ENCODE data around the gene PIM1. TPM values are rescaled to one million over a fixed set of nuclear protein-coding genes. Genes with fewer than 3 reads are reported as not detected.

Gene PIM1
- total RNA-seq, 1 donor from 2014 or later: 15.1 TPM

DNA sequence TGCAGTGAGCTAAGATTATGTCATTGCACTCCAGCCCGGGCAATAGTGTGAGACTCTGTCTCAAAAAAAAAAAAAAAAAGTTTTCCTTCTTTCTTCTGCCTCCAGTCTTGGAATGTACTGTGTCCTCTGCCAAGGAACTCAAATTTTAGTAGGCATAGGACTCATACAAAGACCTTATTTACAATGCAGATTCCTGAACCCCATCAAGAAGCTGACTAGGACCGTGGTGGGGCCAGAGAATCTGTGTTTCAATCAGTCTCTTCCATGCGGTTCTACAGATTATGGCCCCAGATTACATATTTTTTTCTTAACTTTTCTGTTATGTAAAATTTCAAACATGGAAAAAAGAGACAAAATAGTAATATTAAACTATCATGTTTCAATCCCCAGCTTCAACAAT lies 29.8 kb upstream of the PIM1 start:
- TF ChIP-seq, protein P1, sequence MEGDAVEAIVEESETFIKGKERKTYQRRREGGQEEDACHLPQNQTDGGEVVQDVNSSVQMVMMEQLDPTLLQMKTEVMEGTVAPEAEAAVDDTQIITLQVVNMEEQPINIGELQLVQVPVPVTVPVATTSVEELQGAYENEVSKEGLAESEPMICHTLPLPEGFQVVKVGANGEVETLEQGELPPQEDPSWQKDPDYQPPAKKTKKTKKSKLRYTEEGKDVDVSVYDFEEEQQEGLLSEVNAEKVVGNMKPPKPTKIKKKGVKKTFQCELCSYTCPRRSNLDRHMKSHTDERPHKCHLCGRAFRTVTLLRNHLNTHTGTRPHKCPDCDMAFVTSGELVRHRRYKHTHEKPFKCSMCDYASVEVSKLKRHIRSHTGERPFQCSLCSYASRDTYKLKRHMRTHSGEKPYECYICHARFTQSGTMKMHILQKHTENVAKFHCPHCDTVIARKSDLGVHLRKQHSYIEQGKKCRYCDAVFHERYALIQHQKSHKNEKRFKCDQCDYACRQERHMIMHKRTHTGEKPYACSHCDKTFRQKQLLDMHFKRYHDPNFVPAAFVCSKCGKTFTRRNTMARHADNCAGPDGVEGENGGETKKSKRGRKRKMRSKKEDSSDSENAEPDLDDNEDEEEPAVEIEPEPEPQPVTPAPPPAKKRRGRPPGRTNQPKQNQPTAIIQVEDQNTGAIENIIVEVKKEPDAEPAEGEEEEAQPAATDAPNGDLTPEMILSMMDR (IDR thresholded peaks at IDR 0.05): no peak
- Mint-ChIP-seq H3K4me3 (ENCODE audit: unreplicated experiment) (no peak overlapping the region), H3K4me1 (ENCODE audit: low read depth) (peaks cover 82% of the 10 kb centered on the region), H3K9me3 (ENCODE audit: low read depth) (no peaks in the 10 kb centered on the region), H3K27me3 (ENCODE audit: low read depth) (no peaks in the 10 kb centered on the region), H3K27ac (ENCODE audit: unreplicated experiment) (no peak overlapping the region), H3K36me3 (ENCODE audit: low read depth) (no peaks in the 10 kb centered on the region)
- DNase-seq (ENCODE audit: low spot score): no peak

DNA sequence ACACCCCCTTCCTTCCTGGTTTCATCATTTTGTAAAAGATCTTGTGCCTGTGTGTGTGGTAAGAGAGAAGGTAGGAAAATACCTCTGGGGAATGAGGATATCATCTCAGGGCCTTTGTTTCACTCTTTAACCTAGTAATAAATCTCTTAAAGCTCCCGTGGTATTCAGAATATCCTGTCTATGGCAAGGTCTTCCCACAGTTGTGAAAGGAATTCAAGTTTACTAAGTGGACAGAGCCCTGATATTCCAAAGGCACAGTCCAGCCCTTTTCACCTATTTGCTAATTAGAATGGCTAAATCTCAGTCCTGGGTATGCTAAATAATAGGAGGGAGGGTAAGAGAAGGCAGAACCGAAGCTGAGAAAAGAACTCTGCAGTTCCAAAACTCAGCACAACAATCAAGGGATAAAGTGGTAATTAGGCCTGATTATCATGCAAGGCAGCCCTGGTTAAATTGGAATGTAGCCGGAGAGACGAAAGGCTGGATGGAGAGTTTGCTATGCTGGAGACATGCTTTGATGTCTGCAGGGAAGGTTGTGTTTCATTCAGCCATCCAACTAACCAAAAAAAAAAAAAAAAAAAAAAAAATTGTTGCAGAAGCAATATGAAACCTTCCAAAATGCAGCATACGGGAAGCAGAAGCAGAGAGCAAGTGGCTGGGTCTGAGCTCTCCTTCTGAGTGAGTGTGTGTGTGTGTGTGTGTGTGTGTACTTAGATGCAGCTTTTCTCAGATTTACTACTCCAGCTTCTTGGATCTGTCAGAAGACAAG lies 28.5 kb upstream of the PIM1 start:
- Mint-ChIP-seq H3K27ac (ENCODE audit: unreplicated experiment) (peak overlapping the region; percentile 80), H3K4me3 (ENCODE audit: unreplicated experiment) (no peak overlapping the region)

GRCh38 chr6:37142050-37142614 lies 27.8 kb upstream of the PIM1 start:
- H3K36me3 Mint-ChIP-seq (ENCODE audit: low read depth): no peaks in the 10 kb centered on the region
- H3K4me1 Mint-ChIP-seq (ENCODE audit: low read depth): peaks cover 68% of the 10 kb centered on the region
- no peaks in the 10 kb centered on the region for H3K9me3 Mint-ChIP-seq (ENCODE audit: low read depth)
- no peak overlapping the region for H3K4me3 Mint-ChIP-seq (ENCODE audit: unreplicated experiment)
- peak overlapping the region; percentile 80 for H3K27ac Mint-ChIP-seq (ENCODE audit: unreplicated experiment)
- TF ChIP-seq, protein P1 (IDR thresholded peaks at IDR 0.05): no peak
- no peaks in the 10 kb centered on the region for H3K27me3 Mint-ChIP-seq (ENCODE audit: low read depth)
- no peak for DNase-seq (ENCODE audit: low spot score)

More for the DNA sequence above, 28.5 kb upstream of the PIM1 start:
- TF ChIP-seq, protein P1 (IDR thresholded peaks at IDR 0.05): no peak
- DNase-seq (ENCODE audit: low spot score): no peak
- H3K27me3 Mint-ChIP-seq (ENCODE audit: low read depth): no peaks in the 10 kb centered on the region
- H3K36me3 Mint-ChIP-seq (ENCODE audit: low read depth): no peaks in the 10 kb centered on the region
- no peaks in the 10 kb centered on the region for H3K9me3 Mint-ChIP-seq (ENCODE audit: low read depth)
- H3K4me1 Mint-ChIP-seq (ENCODE audit: low read depth): peaks cover 75% of the 10 kb centered on the region

DNA sequence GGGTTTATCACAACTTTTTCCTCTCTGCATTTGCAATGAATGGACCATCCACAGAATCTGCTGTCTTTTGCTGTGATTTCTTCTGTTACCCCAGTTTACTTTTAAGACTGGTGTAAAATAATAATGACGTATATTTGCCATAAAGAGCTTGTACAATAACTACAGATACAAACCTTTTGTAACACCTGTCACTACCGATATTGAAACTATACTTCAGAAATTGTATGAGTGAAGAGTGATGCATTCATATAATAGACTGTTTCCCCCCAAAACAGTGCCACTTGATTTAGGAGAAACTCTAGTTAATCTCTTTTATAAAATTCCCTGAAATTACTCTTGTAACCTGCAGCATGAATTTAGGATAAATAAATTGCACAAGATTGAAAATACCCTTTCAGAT lies 26.4 kb upstream of the PIM1 start:
- Mint-ChIP-seq H3K27ac (ENCODE audit: unreplicated experiment) (peak overlapping the region; percentile 94), H3K27me3 (ENCODE audit: low read depth) (no peaks in the 10 kb centered on the region), H3K9me3 (ENCODE audit: low read depth) (no peaks in the 10 kb centered on the region), H3K36me3 (ENCODE audit: low read depth) (no peaks in the 10 kb centered on the region), H3K4me1 (ENCODE audit: low read depth) (peaks cover 54% of the 10 kb centered on the region), H3K4me3 (ENCODE audit: unreplicated experiment) (peak overlapping the region; percentile 53)
- TF ChIP-seq, protein P1 (IDR thresholded peaks at IDR 0.05): no peak
- no peak for DNase-seq (ENCODE audit: low spot score)

DNA sequence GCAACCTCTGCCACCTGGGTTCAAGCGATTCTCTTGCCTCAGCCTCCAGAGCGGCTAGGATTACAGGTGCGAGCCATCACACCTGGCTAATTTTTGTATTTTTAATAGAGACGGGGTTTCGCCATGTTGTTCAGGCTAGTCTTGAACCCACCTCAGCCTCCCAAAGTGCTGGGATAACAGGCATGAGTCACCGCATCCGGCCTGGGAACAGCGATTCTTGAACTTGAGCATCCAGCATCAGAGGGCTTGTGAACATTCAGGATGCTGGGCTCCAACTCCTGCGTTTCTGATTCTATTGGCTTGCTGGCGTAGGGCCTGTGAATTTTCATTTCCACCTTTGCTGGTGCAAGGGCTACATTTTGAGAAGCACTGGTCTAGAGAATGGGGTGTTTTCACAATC lies 24.5 kb upstream of the PIM1 start:
- H3K27me3 Mint-ChIP-seq (ENCODE audit: low read depth): no peaks in the 10 kb centered on the region
- H3K36me3 Mint-ChIP-seq (ENCODE audit: low read depth): no peaks in the 10 kb centered on the region
- no peak for DNase-seq (ENCODE audit: low spot score)
- no peaks in the 10 kb centered on the region for H3K9me3 Mint-ChIP-seq (ENCODE audit: low read depth)
- H3K4me3 Mint-ChIP-seq (ENCODE audit: unreplicated experiment): no peak overlapping the region
- no peak overlapping the region for H3K27ac Mint-ChIP-seq (ENCODE audit: unreplicated experiment)
- H3K4me1 Mint-ChIP-seq (ENCODE audit: low read depth): peaks cover 54% of the 10 kb centered on the region
- TF ChIP-seq, protein P1 (IDR thresholded peaks at IDR 0.05): no peak

Measured in chondrocyte (in vitro differentiated cells).